DMS 273 (cell line): ENCODE data around the gene ZNF100.

Experiments
- DNase-seq: peaks from one replicate; lab custom pipeline; 2025; ENCODE audit not compliant: unreplicated experiment; lab: John Stamatoyannopoulos, UW

ZNF100 gene

DNA sequence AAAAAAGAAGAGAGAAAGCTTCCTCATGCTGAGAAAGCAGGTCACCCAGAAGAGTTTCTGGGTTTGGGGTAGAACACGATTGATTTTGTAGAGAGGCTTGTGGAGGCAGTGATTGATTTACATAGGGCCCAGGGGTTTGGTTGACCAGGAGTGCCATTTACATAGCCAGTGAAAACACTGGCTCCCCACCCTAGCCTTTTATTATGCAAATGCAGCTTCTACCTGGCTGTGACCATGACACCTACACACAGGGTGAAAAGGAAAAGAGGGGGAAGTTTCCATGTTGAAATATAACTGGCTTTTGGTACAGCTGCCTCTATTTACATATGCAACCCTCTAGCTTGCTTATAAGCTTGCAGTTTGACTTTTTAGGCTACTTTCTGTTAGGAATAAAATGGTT is 62.0 kb downstream of the ZNF100 start:
- no peak for DNase-seq

DNA sequence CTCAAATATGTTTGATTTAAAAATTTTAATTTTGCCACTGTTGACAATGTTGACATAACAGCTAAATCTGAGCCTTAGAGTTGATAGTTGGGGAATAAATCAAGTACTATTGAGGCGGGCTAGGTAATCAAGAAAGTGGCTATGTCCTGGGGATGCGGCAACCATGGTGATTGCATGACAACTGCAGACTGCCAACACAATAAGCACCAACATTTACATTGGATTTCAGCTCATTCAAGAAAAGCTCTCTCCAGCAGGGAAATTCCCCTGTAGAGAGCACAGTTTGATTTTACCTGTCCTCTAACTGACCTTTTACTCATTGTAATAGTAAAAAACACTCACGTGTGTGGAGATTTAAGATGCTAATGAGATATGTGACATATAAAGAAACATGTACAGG is 63.1 kb downstream of the ZNF100 start:
- DNase-seq, result no peak

GRCh38 chr19:21699197-21699596 is 68.2 kb downstream of the ZNF100 start:
- no peak for DNase-seq

DNA sequence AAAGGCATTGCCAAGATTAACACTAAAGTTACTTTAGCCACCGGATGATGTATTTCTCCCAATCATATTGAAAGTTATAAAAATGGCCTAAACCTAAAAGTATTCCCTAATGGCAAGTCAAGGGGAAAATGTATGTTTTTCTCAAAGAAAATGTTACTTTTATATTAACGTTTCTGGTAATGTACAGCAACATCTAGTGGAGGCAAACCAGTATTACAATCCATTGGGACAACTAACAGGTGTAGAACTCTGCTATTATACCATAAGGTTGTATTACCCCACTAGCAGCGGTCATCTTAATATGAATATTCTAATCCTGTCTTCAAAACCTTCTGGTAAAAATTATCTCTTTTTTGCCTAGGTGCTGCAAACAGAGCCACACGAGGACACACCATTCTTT is 69.2 kb downstream of the ZNF100 start:
- peak; percentile 47 for DNase-seq

DNA sequence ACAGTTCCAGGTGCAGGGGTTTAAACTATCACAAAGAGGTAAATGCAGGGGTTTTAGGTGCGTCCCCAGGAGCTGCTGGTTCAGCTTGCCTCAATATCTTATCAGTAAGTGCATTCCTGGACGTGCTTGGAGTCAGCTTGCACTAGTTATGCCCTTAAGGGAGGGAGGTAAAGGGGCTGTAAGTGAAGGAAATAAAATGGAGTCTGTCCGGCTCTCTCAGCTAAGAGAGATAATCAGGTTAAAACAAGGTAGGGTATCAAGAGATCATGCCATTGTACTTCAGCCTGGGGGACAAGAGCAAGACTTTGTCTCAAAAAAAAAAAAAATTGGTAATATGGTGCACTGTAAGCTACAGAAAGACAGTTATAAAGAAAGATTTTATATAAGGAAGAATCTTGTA is 69.7 kb downstream of the ZNF100 start:
- no peak for DNase-seq

DNA sequence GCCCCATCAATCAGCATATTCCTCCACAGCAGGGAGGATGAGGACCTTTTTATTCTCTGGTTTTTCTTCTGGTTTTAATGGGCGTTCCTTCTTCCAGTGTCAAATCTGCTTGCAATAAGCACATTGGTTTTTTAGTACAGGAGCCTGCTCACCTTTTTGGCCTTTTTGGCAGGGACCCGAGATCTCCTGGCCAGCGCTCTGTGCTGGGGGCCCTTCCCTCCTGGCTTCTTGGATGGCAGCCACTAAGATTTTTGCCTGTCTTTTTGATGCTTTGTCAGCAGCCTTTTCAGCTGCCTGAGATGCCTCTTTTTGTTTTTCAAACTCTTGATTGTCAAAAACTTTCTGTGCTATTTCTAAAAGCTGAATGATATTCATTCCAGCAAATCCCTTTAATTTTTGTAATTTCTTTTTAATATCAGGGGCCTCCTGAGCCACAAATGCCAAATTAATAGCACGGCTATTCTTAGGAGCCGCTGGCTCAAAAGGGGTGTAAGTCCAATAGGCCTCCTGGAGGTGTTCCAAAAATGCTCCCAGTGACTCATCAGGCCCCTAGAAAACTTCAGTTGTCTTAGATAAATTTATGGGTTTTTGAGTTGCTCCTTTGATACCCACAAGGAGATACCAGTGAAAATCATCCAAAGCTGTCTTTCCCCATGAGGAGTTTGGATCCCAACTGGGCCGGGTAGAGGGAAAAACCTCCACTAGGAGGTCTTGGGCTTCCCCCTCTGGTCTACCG is 73.0 kb downstream of the ZNF100 start:
- no peak for DNase-seq

- DNase-seq, result no peak
These were observed 74.0 kb downstream of the ZNF100 start for GRCh38 chr19:21693399-21693798.

DNA sequence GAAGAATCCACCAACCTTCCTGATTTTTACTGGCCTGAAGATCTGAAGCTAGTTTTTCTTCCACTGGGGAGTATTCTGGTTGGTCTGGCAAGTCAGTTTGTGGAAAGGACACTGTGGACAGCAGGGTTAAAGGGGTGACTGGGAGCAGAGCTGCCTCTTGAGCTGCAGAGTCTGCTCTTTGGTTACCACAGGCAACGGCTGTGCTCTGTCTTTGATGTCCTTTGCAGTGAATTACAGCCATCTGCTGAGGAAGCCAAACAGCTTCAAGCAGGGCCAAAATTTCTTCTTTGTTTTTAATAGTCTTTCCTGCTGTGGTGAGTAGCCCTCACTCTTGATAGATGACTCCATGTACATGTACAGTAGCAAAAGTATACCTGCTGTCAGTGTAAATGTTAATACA is 75.7 kb downstream of the ZNF100 start:
- peak; percentile 29 for DNase-seq

DNA sequence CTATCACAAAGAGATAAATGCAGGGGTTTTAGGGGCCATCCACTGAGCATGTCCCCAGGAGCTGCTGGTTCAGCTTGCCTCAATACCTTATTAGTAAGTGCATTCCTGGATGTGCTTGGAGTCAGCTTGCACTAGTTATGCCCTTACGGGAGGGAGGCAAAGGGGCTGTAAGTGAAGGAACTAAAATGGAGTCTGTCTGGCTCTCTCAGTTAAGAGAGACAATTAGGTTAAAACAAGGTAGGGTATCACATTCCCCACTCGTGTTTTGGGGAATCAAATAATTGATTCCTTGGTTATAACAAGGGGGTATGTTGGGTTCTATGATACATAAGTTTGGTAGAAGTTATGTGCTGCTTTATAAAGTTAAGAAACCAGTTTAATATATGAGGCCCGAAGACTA is 78.9 kb downstream of the ZNF100 start:
- no peak for DNase-seq

DNA sequence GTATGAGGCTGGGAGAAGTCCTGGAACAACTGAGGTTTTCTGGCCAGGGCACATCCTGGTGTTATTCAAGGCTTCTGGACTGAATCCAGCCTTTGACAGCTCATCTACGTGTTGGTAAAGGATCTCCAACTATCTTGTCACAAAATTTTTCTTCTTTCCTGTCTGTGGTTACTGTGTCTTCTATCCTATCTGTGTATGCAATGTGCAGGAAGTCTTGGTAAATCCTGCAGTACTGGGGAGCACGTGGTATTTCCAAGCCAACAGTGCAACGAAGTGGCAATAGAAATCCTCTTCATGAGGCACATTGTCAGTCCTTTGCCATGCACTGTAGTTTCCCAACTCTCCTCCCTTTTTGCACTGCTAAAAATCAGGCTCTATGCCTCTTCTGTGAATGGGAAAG is 86.7 kb downstream of the ZNF100 start:
- no peak for DNase-seq

- no peak for DNase-seq
These were observed 87.4 kb downstream of the ZNF100 start for GRCh38 chr19:21680026-21680425.

GRCh38 chr19:21677696-21678418 is 89.5 kb downstream of the ZNF100 start:
- DNase-seq, result no peak

- DNase-seq, result no peak
These were observed 92.9 kb downstream of the ZNF100 start for GRCh38 chr19:21674454-21674853.

- DNase-seq, result peak; percentile 1
These were observed 93.9 kb downstream of the ZNF100 start for GRCh38 chr19:21673479-21673878.
